ENCODE results near the gene TMC5. TPM values are rescaled to one million over a fixed set of nuclear protein-coding genes. Genes with fewer than 3 reads are reported as not detected.

Gene TMC5
- total RNA-seq, 1 experiment from 2014 or later = 1.2 TPM

- no peak for DNase-seq
- H3K14ac ChIP-seq (ENCODE audit: insufficient read depth, low read length) = no peak overlapping the region
- no peak overlapping the region for H4K5ac ChIP-seq (ENCODE audit: insufficient read length, low read depth, low read length)
- no peak overlapping the region for H3K18ac ChIP-seq (ENCODE audit: insufficient read length, low read depth, low read length)
- no peak overlapping the region for H3K27ac ChIP-seq (ENCODE audit: insufficient read length, low read depth, low read length)
- Mint-ChIP-seq H3K9me3 (no peaks in the 10 kb centered on the region), H3K27me3 (ENCODE audit: low read depth) (no peaks in the 10 kb centered on the region), H3K27ac (no peak overlapping the region), H3K4me3 (no peak overlapping the region), H3K4me1 (no peaks in the 10 kb centered on the region), H3K36me3 (ENCODE audit: insufficient read depth in 1 of 3, low read depth in 3 of 3) (peaks cover 25 to 65% (median 60%) of the 10 kb centered on the region in 3 experiments)
- no peaks in the 10 kb centered on the region for H3K23me2 ChIP-seq (ENCODE audit: insufficient read length, low read depth, low read length, poor library complexity, severe bottlenecking)
- H3K56ac ChIP-seq (ENCODE audit: insufficient read length, low read depth, low read length) = no peak overlapping the region
- H3K23ac ChIP-seq (ENCODE audit: insufficient read length, low read depth, low read length) = no peak overlapping the region
- H2BK5ac ChIP-seq (ENCODE audit: insufficient read length, low read length) = no peak overlapping the region
- no peak overlapping the region for H2AK5ac ChIP-seq (ENCODE audit: insufficient read length, low read length)
- H2BK12ac ChIP-seq (ENCODE audit: insufficient read length, low read depth, low read length) = no peak overlapping the region
- H3K79me2 ChIP-seq (ENCODE audit: insufficient read depth, low read length) = no peaks in the 10 kb centered on the region
- H2BK120ac ChIP-seq (ENCODE audit: low read depth, low read length, poor library complexity, severe bottlenecking) = no peak overlapping the region
- no peak for TF ChIP-seq CTCF (conservative IDR thresholded peaks at IDR 0.05)
- H4K91ac ChIP-seq (ENCODE audit: insufficient read length, low read depth, low read length) = no peak overlapping the region
- H2AFZ ChIP-seq (ENCODE audit: low read length) = no peak overlapping the region
- no peak overlapping the region for H3T11ph ChIP-seq (ENCODE audit: low read length)
- no peaks in the 10 kb centered on the region for H3K9me3 ChIP-seq (ENCODE audit: control insufficient read depth, low read depth, low read length)
- no CpG with 5 or more reads among the region's 4 CpGs for WGBS (ENCODE audit: extremely low coverage, insufficient read length, low lambda C conversion rate)
- no peak overlapping the region for H2BK20ac ChIP-seq (ENCODE audit: low read depth, low read length, poor library complexity, severe bottlenecking)
- no peaks in the 10 kb centered on the region for H4K20me1 ChIP-seq (ENCODE audit: control insufficient read depth, insufficient read depth, insufficient read length)
- H3K27me3 ChIP-seq (ENCODE audit: insufficient read depth, low read length) = no peaks in the 10 kb centered on the region
- no peak overlapping the region for H3K4ac ChIP-seq (ENCODE audit: low read depth, low read length)
- H3K4me2 ChIP-seq (ENCODE audit: insufficient read depth, insufficient read length, low read length) = no peak overlapping the region
- H4K8ac ChIP-seq (replicated peaks; ENCODE audit: insufficient read length, low read depth, low read length) = no peak overlapping the region
- no peaks in the 10 kb centered on the region for H3K79me1 ChIP-seq (ENCODE audit: insufficient read depth, low read depth, low read length, poor library complexity, severe bottlenecking)
- H3K9ac ChIP-seq (ENCODE audit: extremely low read depth, insufficient read length, low read length) = no peak overlapping the region
- no peaks in the 10 kb centered on the region for H3K4me1 ChIP-seq (ENCODE audit: insufficient read depth, low read length)
- H2BK15ac ChIP-seq (ENCODE audit: low read depth, low read length) = no peak overlapping the region
These were observed 89.3 kb downstream of the TMC5 start for GRCh38 chr16:19506965-19507364.
